ENCODE data around the gene PHF19.

The PHF19 gene

GRCh38 chr9:120864719-120865118 is 12.3 kb downstream of the PHF19 start:
- no peak overlapping the region for H3K27ac ChIP-seq
- TF ChIP-seq CTCF (IDR thresholded peaks at IDR 0.05), result no peak
- TF ChIP-seq ZFX (IDR thresholded peaks at IDR 0.05; ENCODE audit: borderline replicate concordance), result no peak

GRCh38 chr9:120863833-120864232 is 13.2 kb downstream of the PHF19 start:
- TF ChIP-seq CTCF (IDR thresholded peaks at IDR 0.05) (0 out of 2 replicates have a peak, but pooled peaks have one; percentile 4), ZFX (IDR thresholded peaks at IDR 0.05; ENCODE audit: borderline replicate concordance) (no peak)
- H3K27ac ChIP-seq, result no peak overlapping the region

GRCh38 chr9:120862452-120862851 is 14.5 kb downstream of the PHF19 start:
- no peak overlapping the region for H3K27ac ChIP-seq

GRCh38 chr9:120861935-120862334 is 15.1 kb downstream of the PHF19 start:
- TF ChIP-seq ZFX (IDR thresholded peaks at IDR 0.05; ENCODE audit: borderline replicate concordance) (no peak), CTCF (IDR thresholded peaks at IDR 0.05) (no peak)
- H3K27ac ChIP-seq, result no peak overlapping the region

More at GRCh38 chr9:120862452-120862851, 14.5 kb downstream of the PHF19 start:
- TF ChIP-seq CTCF (IDR thresholded peaks at IDR 0.05) (no peak), ZFX (IDR thresholded peaks at IDR 0.05; ENCODE audit: borderline replicate concordance) (no peak)

GRCh38 chr9:120860083-120860482 is 16.9 kb downstream of the PHF19 start:
- no peak for TF ChIP-seq ZFX (IDR thresholded peaks at IDR 0.05; ENCODE audit: borderline replicate concordance)
- no peak overlapping the region for H3K27ac ChIP-seq

GRCh38 chr9:120859361-120859760 is 17.6 kb downstream of the PHF19 start:
- no peak overlapping the region for H3K27ac ChIP-seq
- TF ChIP-seq ZFX (IDR thresholded peaks at IDR 0.05; ENCODE audit: borderline replicate concordance) (no peak), CTCF (IDR thresholded peaks at IDR 0.05) (no peak)

- H3K27ac ChIP-seq, result no peak overlapping the region
- TF ChIP-seq CTCF (IDR thresholded peaks at IDR 0.05), result no peak
- no peak for TF ChIP-seq ZFX (IDR thresholded peaks at IDR 0.05; ENCODE audit: borderline replicate concordance)
Measured at GRCh38 chr9:120857902-120858301, 19.1 kb downstream of the PHF19 start.

GRCh38 chr9:120857481-120857880 is 19.5 kb downstream of the PHF19 start:
- H3K27ac ChIP-seq, result no peak overlapping the region
- TF ChIP-seq ZFX (IDR thresholded peaks at IDR 0.05; ENCODE audit: borderline replicate concordance) (no peak), CTCF (IDR thresholded peaks at IDR 0.05) (no peak)

Data from 22Rv1 (cell line).